ENCODE measurements around the gene IL1R2.

Gene IL1R2

DNA sequence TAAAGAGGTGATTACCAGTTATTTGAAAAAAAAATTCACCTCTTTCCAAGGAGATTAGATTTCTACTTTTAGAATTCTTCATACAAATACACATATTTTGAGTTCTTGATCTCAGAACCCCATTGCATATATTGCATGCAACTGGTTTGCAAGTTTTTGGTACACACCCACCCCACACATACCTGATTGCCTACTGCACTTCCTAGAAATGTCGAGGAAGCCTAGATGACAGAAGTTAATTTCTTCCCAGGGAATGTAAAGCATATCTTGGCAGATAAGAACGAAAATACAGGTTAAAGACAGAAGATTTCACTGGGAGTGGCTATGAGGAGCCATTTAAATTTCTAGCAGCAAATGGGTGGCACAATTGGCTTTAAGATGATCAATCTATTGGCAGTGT, 83.7 kb downstream of the IL1R2 start:
- no peak for DNase-seq (ENCODE audit: low read depth)
- no peak overlapping the region for H3K4me3 ChIP-seq (ENCODE audit: low read depth, low read length)
- TF ChIP-seq, protein P1, sequence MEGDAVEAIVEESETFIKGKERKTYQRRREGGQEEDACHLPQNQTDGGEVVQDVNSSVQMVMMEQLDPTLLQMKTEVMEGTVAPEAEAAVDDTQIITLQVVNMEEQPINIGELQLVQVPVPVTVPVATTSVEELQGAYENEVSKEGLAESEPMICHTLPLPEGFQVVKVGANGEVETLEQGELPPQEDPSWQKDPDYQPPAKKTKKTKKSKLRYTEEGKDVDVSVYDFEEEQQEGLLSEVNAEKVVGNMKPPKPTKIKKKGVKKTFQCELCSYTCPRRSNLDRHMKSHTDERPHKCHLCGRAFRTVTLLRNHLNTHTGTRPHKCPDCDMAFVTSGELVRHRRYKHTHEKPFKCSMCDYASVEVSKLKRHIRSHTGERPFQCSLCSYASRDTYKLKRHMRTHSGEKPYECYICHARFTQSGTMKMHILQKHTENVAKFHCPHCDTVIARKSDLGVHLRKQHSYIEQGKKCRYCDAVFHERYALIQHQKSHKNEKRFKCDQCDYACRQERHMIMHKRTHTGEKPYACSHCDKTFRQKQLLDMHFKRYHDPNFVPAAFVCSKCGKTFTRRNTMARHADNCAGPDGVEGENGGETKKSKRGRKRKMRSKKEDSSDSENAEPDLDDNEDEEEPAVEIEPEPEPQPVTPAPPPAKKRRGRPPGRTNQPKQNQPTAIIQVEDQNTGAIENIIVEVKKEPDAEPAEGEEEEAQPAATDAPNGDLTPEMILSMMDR (IDR thresholded peaks at IDR 0.05; ENCODE audit: control insufficient read depth, extremely low read depth, insufficient read depth) = no peak

DNA sequence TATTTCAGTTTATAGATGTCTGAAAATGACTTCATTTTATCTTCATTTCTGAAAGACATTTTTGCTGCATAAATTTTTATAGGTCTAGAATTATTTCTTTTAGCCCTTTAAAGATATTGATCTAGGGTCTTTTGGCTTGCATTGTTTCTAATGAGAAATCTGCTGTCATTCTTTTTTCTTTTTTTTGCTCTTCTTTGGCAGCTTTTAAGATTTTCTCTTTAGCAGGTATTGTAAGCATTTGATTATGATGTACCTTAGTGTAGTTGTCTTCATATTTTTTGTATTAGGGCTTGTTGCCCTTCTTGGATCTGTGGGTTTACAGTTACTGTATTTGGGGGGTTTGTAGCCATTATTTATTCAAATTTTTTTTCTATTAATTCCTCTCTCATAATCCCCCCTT, 84.8 kb downstream of the IL1R2 start:
- TF ChIP-seq, protein P1 (IDR thresholded peaks at IDR 0.05; ENCODE audit: control insufficient read depth, extremely low read depth, insufficient read depth) = no peak
- DNase-seq (ENCODE audit: low read depth) = no peak
- H3K4me3 ChIP-seq (ENCODE audit: low read depth, low read length) = no peak overlapping the region
